ENCODE data around the gene TIGIT. TPM values are rescaled to one million over a fixed set of nuclear protein-coding genes. Genes with fewer than 3 reads are reported as not detected.

TIGIT gene
- total and polyA plus RNA-seq, 10 of the 15 experiments (the other 5 are each of a cell fraction or from before 2014, with no cell fraction given), result 0.08 to 4.7 (median 0.94) TPM

GRCh38 chr3:114286266-114286665 lies 7.6 kb upstream of the TIGIT start (continued):
- TF ChIP-seq ZBTB40 (IDR thresholded peaks at IDR 0.05; ENCODE audit: borderline replicate concordance), result no peak

DNA sequence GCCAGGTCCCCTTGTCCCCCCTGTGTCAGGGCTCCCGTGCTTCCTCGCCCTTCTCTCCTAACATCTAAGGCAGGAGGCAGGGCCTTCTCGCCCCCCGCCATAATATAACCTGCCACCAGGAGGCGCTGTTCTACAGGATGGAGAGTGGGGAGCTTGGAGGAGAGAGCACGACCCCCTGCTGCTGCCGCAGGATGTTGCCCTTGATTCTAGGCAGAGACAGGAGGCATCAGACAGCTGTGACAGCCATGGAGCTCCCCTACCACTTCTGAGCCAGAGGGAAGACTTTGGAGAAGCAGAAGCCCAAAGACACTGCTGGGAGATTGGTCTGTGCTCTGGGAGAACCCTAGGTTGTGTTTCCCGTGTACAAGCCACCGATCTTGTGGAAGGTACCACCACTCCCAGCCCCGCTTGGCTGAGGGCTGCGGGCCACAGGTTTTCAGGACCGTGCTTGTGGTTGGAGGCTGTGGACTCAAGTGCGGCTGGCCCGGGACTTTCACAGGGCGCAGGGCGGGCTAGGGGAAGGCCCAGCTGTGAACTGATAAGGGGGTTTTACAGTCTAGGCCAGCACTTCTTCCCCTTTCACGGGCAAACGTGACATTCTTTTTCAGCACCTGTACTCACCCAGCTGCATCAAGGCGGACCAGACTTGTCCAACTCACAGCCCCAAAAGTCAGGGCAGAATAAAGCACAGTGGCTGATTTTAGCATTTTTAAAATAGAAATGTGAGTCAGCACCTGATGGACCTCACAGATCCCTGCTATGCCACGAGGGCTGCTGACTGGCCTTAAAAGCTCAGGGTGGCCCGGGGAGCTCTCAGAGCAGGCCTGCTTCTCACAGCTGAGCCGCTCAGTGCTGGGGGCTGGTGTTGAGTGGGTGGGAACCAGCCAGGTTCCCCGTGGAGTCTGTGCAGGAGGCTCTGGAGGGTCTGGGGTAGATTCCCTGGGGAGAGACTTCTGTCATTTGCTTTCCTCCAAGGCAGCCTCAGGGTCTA lies 2.6 kb upstream of the TIGIT start:
- no peaks in the 10 kb centered on the region for H4K20me1 ChIP-seq (ENCODE audit: control insufficient read depth, insufficient read depth)
- H3K4me1 ChIP-seq (ENCODE audit: control insufficient read depth, insufficient read depth, low read length), result peaks cover 18% of the 10 kb centered on the region
- H2AFZ ChIP-seq (ENCODE audit: control insufficient read depth, low read depth, low read length), result peak overlapping the region; percentile 89
- H3K36me3 ChIP-seq (ENCODE audit: control insufficient read depth in 2 of 2, insufficient read depth in 2 of 2, low read length in 1 of 2), result no peaks in the 10 kb centered on the region
- H3K9ac ChIP-seq (ENCODE audit: control insufficient read depth, insufficient read depth, low read length), result peak overlapping the region; percentile 68
- BruUV-seq (replicated peaks), result no TSS peak
- H3K4me3 ChIP-seq, result no peak overlapping the region
- WGBS (ENCODE audit: insufficient coverage, insufficient replicate concordance, low lambda C conversion rate, missing lambda C conversion rate), result 0% methylated on average over 23 of the region's 23 CpGs
- CTCF ChIA-PET, result interaction anchor here (0.6 to 7.5 kb wide), 48 partner anchors 9 to 547 kb away, joined by 3 to 131 read pairs (median 5); no protein-coding TSS in a partner anchor
- POLR2A ChIA-PET, result interaction anchor here (0.6 to 2.2 kb wide), 7 partner anchors 9 to 127 kb away, joined by 3 to 21 read pairs (median 6); no protein-coding TSS in a partner anchor
- peak; percentile 95 for ATAC-seq
- peak; percentile 95 for FAIRE-seq
- peak overlapping the region; percentile 88 for H3K27ac ChIP-seq (ENCODE audit: control insufficient read depth, insufficient read depth)
- SMC1A ChIA-PET (ENCODE audit: uncharacterized antibody, unreplicated experiment), result interaction anchor here (0.8 to 8.3 kb wide), 37 partner anchors 9 to 484 kb away, joined by 3 to 110 read pairs (median 6); no protein-coding TSS in a partner anchor
- in situ Hi-C loops (cut with MboI) (loop anchor here (5.0 kb wide), 1 partner anchor 126 kb away; no protein-coding TSS in a partner anchor), intact Hi-C loops (cut with micrococcal nuclease; ENCODE audit: unreplicated experiment) (loop anchor here (1.0 to 2.0 kb wide), 5 partner anchors 42 to 139 kb away; no protein-coding TSS in a partner anchor)
- RAD21 ChIA-PET (ENCODE audit: unreplicated experiment), result interaction anchor here (0.6 to 5.6 kb wide), 34 partner anchors 9 to 447 kb away, joined by 3 to 80 read pairs (median 6); no protein-coding TSS in a partner anchor
- no peaks in the 10 kb centered on the region for H3K79me2 ChIP-seq (ENCODE audit: control insufficient read depth, insufficient read depth, low read length)
- H3K27me3 ChIP-seq (replicated peaks in 1 of 2; ENCODE audit: control insufficient read depth in 2 of 2, insufficient read depth in 2 of 2, low read length in 1 of 2), result no peaks in the 10 kb centered on the region
- peak; percentile 79 for DNase-seq (ENCODE audit: low read depth, low spot score)
- H3K9me3 ChIP-seq (replicated peaks; ENCODE audit: control insufficient read depth, insufficient read depth, low read length), result no peaks in the 10 kb centered on the region
- peak overlapping the region; percentile 92 for H3K4me2 ChIP-seq (ENCODE audit: control insufficient read depth, insufficient read depth)
- peak; percentile 42; the same call in 1 of the 2 replicates for TF ChIP-seq CHD2 (IDR thresholded peaks at IDR 0.05; ENCODE audit: borderline replicate concordance, low read depth, low read length)
- peak; percentile 96 for TF ChIP-seq RUNX3 (IDR thresholded peaks at IDR 0.05; ENCODE audit: low read length)
- no peak for TF ChIP-seq KDM1A (IDR thresholded peaks at IDR 0.05; ENCODE audit: borderline replicate concordance)
- TF ChIP-seq JUND (IDR thresholded peaks at IDR 0.05; ENCODE audit: low read depth, low read length), result peak; percentile 21; the same call in 1 of the 2 replicates
- TF ChIP-seq CHD4 (IDR thresholded peaks at IDR 0.05), result no peak
- no peak for TF ChIP-seq MYB (IDR thresholded peaks at IDR 0.05; ENCODE audit: borderline replicate concordance, low read depth, low read length)
- TF ChIP-seq SREBF1 (IDR thresholded peaks at IDR 0.05; ENCODE audit: low read length), result no peak
- no peak for TF ChIP-seq NFYB (IDR thresholded peaks at IDR 0.05; ENCODE audit: insufficient read depth, low read depth, low read length)
- TF ChIP-seq ZBTB33 (IDR thresholded peaks at IDR 0.05), result no peak
- no peak for TF ChIP-seq HDAC6 (IDR thresholded peaks at IDR 0.05; ENCODE audit: unreplicated experiment)
- no peak for TF ChIP-seq ZZZ3 (IDR thresholded peaks at IDR 0.05; ENCODE audit: control insufficient read depth, insufficient read length, low read depth)
- TF ChIP-seq, protein P1, sequence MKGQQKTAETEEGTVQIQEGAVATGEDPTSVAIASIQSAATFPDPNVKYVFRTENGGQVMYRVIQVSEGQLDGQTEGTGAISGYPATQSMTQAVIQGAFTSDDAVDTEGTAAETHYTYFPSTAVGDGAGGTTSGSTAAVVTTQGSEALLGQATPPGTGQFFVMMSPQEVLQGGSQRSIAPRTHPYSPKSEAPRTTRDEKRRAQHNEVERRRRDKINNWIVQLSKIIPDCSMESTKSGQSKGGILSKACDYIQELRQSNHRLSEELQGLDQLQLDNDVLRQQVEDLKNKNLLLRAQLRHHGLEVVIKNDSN (IDR thresholded peaks at IDR 0.05; ENCODE audit: borderline replicate concordance, extremely low read length, insufficient read depth, low read depth, low read length), result no peak

Measured in GM12878 (cell line).